ENCODE data around the gene FLNA. TPM values are rescaled to one million over a fixed set of nuclear protein-coding genes. Genes with fewer than 3 reads are reported as not detected.

Gene FLNA
- total RNA-seq, 3 donors from 2014 or later = 416 to 675 (median 622) TPM

DNA sequence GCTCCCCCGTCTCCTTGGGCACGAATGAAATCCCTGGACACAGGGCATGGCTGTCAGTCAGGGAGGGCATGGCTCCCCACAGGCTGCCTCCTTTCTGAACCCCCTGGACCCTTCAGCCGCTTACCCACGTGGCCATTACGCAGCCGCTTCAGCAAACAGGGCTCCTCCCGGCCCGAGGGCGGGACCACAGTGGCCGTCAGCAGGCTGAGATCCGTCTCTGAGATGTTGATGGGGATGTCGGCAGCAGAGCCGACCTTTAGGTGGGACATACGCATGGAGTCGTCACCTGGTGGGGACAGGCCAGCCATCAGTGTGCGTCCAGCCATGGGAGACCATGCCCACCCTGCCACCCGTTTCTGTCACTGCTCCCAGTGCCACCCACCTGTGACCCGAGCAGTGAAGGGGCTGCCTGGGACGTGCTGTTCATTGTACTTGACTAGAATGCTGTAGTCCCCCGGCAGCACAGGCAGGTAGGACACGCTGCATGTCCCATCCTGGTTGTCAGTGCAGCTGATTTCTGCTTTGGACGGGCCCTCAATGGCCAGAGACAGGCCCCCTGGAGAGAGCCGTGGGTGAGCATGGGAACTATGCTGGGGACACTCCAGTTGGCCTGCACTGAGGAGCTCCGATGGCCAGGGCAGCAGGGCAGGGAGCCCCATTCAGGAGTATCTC lies 21.1 kb downstream of the FLNA start:
- no peaks in the 10 kb centered on the region for H3K4me1 ChIP-seq
- no peaks in the 10 kb centered on the region for H3K36me3 ChIP-seq
- TF ChIP-seq CTCF (IDR thresholded peaks at IDR 0.05) (no peak), POLR2AphosphoS5 (IDR thresholded peaks at IDR 0.05) (no peak), POLR2A (IDR thresholded peaks at IDR 0.05) (no peak)
- no peak overlapping the region for H3K4me3 ChIP-seq
- H3K27me3 ChIP-seq = peaks cover 0 to 31% of the 10 kb centered on the region in 2 donors
- DNase-seq (ENCODE audit: low spot score in 2 of 2) = no peak
- no peaks in the 10 kb centered on the region for H3K9me3 ChIP-seq
- intact Hi-C loops (cut with DNase I; ENCODE audit: low total_unique reads) = no loop called here
- no peak overlapping the region for H3K27ac ChIP-seq

DNA sequence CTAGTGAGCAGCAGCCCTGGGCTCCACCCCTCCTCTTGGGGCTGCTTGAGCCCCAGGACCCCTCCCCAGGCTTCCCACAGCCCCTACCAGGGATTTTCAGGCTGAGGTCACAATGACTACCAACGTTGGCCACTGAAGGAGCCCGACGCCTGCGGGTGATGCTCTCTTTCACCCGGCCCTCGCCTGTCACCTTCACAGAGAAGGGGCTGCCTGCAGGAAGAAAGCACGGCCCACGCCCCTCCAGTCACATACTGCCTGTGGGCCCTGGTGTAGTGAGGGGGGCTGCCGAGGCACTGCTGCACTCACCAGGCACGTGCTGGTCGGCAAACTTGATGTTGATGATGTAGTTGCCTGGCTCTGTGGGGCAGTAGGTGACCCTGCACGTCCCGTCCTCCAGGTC lies 22.0 kb downstream of the FLNA start:
- H3K27ac ChIP-seq = no peak overlapping the region
- peaks cover 0 to 33% of the 10 kb centered on the region in 2 donors for H3K27me3 ChIP-seq
- no peak overlapping the region for H3K4me3 ChIP-seq
- no peak for DNase-seq (ENCODE audit: low spot score in 2 of 2)
- TF ChIP-seq CTCF (IDR thresholded peaks at IDR 0.05) (no peak), POLR2AphosphoS5 (IDR thresholded peaks at IDR 0.05) (no peak), POLR2A (IDR thresholded peaks at IDR 0.05) (no peak)
- H3K9me3 ChIP-seq = no peaks in the 10 kb centered on the region
- intact Hi-C loops (cut with DNase I; ENCODE audit: low total_unique reads) = no loop called here
- no peaks in the 10 kb centered on the region for H3K36me3 ChIP-seq
- H3K4me1 ChIP-seq = no peaks in the 10 kb centered on the region

DNA sequence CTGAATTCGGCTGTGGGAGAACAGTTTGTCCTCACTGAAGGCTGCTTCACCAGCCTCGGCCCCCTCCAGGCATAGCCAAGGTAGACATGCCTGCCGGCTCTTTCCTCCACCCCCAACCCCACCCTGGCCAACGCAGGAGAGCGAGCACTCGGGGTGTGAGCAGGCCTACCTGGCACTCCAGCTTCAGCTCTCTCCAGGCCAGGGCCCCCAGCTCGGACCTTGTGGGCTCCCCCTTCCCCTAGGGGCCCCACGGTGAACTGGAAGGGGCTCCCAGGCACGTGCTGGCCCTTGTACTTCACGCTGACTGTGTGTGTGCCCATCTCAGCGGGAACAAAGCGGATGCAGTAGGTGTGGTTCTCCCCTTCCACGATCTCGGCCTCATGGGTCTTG lies 22.4 kb downstream of the FLNA start:
- intact Hi-C loops (cut with DNase I; ENCODE audit: low total_unique reads) = no loop called here
- H3K27ac ChIP-seq = peak overlapping the region in 1 of 2 donors; percentile 5
- peaks cover 0 to 35% of the 10 kb centered on the region in 2 donors for H3K27me3 ChIP-seq
- TF ChIP-seq POLR2AphosphoS5 (IDR thresholded peaks at IDR 0.05) (no peak), CTCF (IDR thresholded peaks at IDR 0.05) (no peak)
- H3K36me3 ChIP-seq = no peaks in the 10 kb centered on the region
- no peak overlapping the region for H3K4me3 ChIP-seq
- no peaks in the 10 kb centered on the region for H3K9me3 ChIP-seq
- no peak for DNase-seq (ENCODE audit: low spot score in 2 of 2)
- H3K4me1 ChIP-seq = no peaks in the 10 kb centered on the region

- intact Hi-C loops (cut with DNase I; ENCODE audit: low total_unique reads) = no loop called here
- Histone ChIP-seq H3K36me3 (no peaks in the 10 kb centered on the region), H3K4me3 (no peak overlapping the region), H3K9me3 (no peaks in the 10 kb centered on the region), H3K4me1 (no peaks in the 10 kb centered on the region), H3K27ac (peak overlapping the region in 1 of 2 donors; percentile 5), H3K27me3 (peaks cover 0 to 29% of the 10 kb centered on the region in 2 donors)
- no peak for DNase-seq (ENCODE audit: low spot score in 2 of 2)
- no peak for TF ChIP-seq POLR2AphosphoS5 (IDR thresholded peaks at IDR 0.05)
- TF ChIP-seq POLR2A (IDR thresholded peaks at IDR 0.05) = no peak
- no peak for TF ChIP-seq CTCF (IDR thresholded peaks at IDR 0.05)
Measured at GRCh38 chrX:154351183-154352011, 23.0 kb downstream of the FLNA start.

Data from breast epithelium (tissue), 4 donors.